ENCODE results near the gene TMEM45A. TPM values are rescaled to one million over a fixed set of nuclear protein-coding genes. Genes with fewer than 3 reads are reported as not detected.
"Not testable (repeated sequence)": the region's sequence is repeated elsewhere in the genome, so short reads cannot be mapped to it uniquely, and the experiment has no call there.

The TMEM45A gene
- polyA plus RNA-seq, 1 donor from 2014 or later: 2.4 TPM

DNA sequence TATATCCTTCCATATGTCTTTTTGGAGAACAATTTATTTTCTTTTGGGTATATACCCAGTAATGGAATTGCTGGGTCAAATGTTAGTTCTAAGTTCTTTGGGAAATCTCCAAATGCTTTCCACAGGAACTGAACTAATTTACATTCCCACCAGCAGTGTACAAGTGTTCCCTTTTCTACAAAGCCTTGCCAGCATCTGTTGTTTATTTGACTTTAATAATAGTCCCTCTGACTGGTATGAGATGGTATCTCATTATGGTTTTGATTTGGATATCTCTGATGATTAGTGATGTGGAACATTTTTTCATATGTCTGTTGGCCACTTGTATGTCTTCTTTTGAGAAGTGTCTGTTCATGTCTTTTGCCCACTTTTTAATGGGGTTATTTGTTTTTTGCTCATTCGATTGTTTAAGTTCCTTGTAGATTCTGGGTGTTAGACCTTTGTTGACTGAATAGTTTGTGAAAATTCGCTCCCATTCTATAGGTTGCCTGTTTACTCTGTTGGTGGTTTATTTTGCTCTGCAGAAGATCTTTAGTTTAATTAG, 48.4 kb downstream of the TMEM45A start:
- Histone ChIP-seq H3K79me2 (replicated peaks; ENCODE audit: insufficient read depth, low read length) (no peaks in the 10 kb centered on the region), H3K36me3 (ENCODE audit: insufficient read depth, low read length) (no peaks in the 10 kb centered on the region), H3K4me3 (ENCODE audit: low read length) (no peak overlapping the region), H3K9ac (ENCODE audit: low read length) (no peak overlapping the region), H3K27ac (ENCODE audit: low read length) (no peak overlapping the region), H3K4me2 (ENCODE audit: low read length) (no peak overlapping the region), H2AFZ (ENCODE audit: low read depth, low read length) (no peak overlapping the region), H3K9me3 (ENCODE audit: low read length) (no peaks in the 10 kb centered on the region), H3F3A (ENCODE audit: insufficient read depth, low read length, poor library complexity, severe bottlenecking) (no peaks in the 10 kb centered on the region), H3K27me3 (ENCODE audit: insufficient read depth, low read depth, low read length) (no peaks in the 10 kb centered on the region), H4K20me1 (ENCODE audit: insufficient read depth) (no peaks in the 10 kb centered on the region), H3K9me2 (ENCODE audit: insufficient read depth, low read length) (no peaks in the 10 kb centered on the region)
- TF ChIP-seq TAF1 (IDR thresholded peaks at IDR 0.05; ENCODE audit: low read depth): no peak
- TF ChIP-seq POLR2AphosphoS5 (IDR thresholded peaks at IDR 0.05): no peak
- no peak for TF ChIP-seq EP300 (conservative IDR thresholded peaks at IDR 0.05; ENCODE audit: poor library complexity, severe bottlenecking)
- TF ChIP-seq CTCF (IDR thresholded peaks at IDR 0.05; ENCODE audit: poor library complexity, severe bottlenecking): no peak
- TF ChIP-seq RAD21 (conservative IDR thresholded peaks at IDR 0.05): no peak

- not testable (repeated sequence) for H3F3A ChIP-seq (ENCODE audit: insufficient read depth, low read length, poor library complexity, severe bottlenecking); H3K36me3 ChIP-seq (ENCODE audit: insufficient read depth, low read length); H3K4me3 ChIP-seq (ENCODE audit: low read length); H3K27ac ChIP-seq (ENCODE audit: low read length); H4K20me1 ChIP-seq (ENCODE audit: insufficient read depth); H3K9me3 ChIP-seq (ENCODE audit: low read length); H3K9ac ChIP-seq (ENCODE audit: low read length); H3K79me2 ChIP-seq (replicated peaks; ENCODE audit: insufficient read depth, low read length); H3K27me3 ChIP-seq (ENCODE audit: insufficient read depth, low read depth, low read length); H3K9me2 ChIP-seq (ENCODE audit: insufficient read depth, low read length); H3K4me2 ChIP-seq (ENCODE audit: low read length); H2AFZ ChIP-seq (ENCODE audit: low read depth, low read length)
Observed at GRCh38 chr3:100541428-100541827, 49.0 kb downstream of the TMEM45A start.

- Histone ChIP-seq H3K36me3 (ENCODE audit: insufficient read depth, low read length) (no peaks in the 10 kb centered on the region), H3K9me3 (ENCODE audit: low read length) (no peaks in the 10 kb centered on the region), H3K4me2 (ENCODE audit: low read length) (no peak overlapping the region), H3K27ac (ENCODE audit: low read length) (no peak overlapping the region), H3K79me2 (replicated peaks; ENCODE audit: insufficient read depth, low read length) (no peaks in the 10 kb centered on the region), H3K4me3 (ENCODE audit: low read length) (no peak overlapping the region), H3K9ac (ENCODE audit: low read length) (no peak overlapping the region), H3K9me2 (ENCODE audit: insufficient read depth, low read length) (no peaks in the 10 kb centered on the region), H3F3A (ENCODE audit: insufficient read depth, low read length, poor library complexity, severe bottlenecking) (no peaks in the 10 kb centered on the region), H4K20me1 (ENCODE audit: insufficient read depth) (no peaks in the 10 kb centered on the region), H3K27me3 (ENCODE audit: insufficient read depth, low read depth, low read length) (no peaks in the 10 kb centered on the region), H2AFZ (ENCODE audit: low read depth, low read length) (no peak overlapping the region)
- no peak for TF ChIP-seq REST (IDR thresholded peaks at IDR 0.05; ENCODE audit: borderline replicate concordance)
- TF ChIP-seq POLR2AphosphoS5 (IDR thresholded peaks at IDR 0.05): no peak
- no peak for TF ChIP-seq MXI1 (conservative IDR thresholded peaks at IDR 0.05; ENCODE audit: poor library complexity, severe bottlenecking)
- TF ChIP-seq EP300 (conservative IDR thresholded peaks at IDR 0.05; ENCODE audit: poor library complexity, severe bottlenecking): no peak
Observed at GRCh38 chr3:100545371-100545770, 53.0 kb downstream of the TMEM45A start.

Data from neural cell (in vitro differentiated cells).